PC-3 (cell line): Measurements from ENCODE around the gene PLA2G2D.

Experiments used
- EZH2 ChIP-seq: fragments of 300-600 bp; sonication (generic); IDR thresholded peaks from one replicate; pipeline ENCODE4 v1.6.1; 2017; ENCODE audit warnings: antibody characterized with exemption, mild to moderate bottlenecking, low read length; ENCODE audit not compliant: unreplicated experiment
- TF ChIP-seq, protein P1 (sequence below): fragments of 300-600 bp; sonication (generic); conservative IDR thresholded peaks from 2 replicates; pipeline ENCODE4 v1.5.1; 2017; ENCODE audit warnings: antibody characterized with exemption, low read depth, mild to moderate bottlenecking, low read length

DNA sequence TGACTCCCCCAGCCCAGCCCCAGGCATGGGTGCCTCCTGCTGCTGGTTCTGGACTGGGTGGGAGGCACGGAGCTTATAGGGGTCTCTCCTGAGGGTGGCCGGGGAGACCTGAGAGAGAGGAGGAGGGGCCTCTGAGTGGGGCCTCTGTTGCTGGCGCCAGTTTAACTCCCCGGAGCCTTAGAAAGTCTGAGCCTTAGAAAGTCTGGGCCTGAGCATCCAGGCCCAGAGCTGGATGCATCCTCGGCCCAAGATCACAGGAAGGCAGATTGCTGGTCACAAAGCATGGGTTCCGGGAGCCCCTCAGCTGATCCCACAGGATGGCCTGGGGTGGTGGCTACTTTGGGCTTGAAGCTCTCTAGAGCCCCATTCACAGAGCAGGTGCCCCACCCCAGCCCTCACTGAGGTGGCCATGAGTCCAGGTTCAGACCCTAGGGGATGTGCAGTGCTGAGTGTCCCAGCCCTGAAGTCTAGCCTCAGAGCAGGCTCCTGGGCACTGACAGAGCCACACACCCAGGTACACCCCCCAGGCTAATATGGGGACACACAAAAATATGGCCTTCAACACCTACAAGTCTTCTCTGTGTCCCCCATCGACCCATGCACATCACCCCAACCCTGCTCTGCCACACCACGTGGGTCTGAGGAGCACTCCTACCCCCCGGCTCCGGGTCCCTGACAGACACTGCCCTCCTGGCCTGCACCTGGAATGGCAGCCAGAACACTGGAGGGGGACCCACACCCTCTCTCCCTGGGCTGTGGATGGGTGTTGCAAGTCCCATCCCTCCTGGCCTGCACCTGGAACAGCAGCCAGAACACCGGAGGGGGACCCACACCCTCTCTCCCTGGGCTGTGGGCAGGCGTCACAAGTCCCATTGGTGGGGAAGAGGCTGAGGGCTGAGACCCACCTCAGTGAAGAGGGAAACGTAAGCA lies 29.5 kb upstream of the PLA2G2D start:
- TF ChIP-seq, protein P1, sequence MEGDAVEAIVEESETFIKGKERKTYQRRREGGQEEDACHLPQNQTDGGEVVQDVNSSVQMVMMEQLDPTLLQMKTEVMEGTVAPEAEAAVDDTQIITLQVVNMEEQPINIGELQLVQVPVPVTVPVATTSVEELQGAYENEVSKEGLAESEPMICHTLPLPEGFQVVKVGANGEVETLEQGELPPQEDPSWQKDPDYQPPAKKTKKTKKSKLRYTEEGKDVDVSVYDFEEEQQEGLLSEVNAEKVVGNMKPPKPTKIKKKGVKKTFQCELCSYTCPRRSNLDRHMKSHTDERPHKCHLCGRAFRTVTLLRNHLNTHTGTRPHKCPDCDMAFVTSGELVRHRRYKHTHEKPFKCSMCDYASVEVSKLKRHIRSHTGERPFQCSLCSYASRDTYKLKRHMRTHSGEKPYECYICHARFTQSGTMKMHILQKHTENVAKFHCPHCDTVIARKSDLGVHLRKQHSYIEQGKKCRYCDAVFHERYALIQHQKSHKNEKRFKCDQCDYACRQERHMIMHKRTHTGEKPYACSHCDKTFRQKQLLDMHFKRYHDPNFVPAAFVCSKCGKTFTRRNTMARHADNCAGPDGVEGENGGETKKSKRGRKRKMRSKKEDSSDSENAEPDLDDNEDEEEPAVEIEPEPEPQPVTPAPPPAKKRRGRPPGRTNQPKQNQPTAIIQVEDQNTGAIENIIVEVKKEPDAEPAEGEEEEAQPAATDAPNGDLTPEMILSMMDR = no peak
- no peak for TF ChIP-seq EZH2
